ENCODE data around the gene IL32. TPM values are rescaled to one million over a fixed set of nuclear protein-coding genes. Genes with fewer than 3 reads are reported as not detected.

The IL32 gene
- polyA plus RNA-seq, 2 of the 4 experiments (the other 2 are of a cell fraction): 8.9 to 20.2 TPM

- TF ChIP-seq MAZ (IDR thresholded peaks at IDR 0.05; ENCODE audit: borderline replicate concordance, low read depth, low read length) (no peak), HOXB13 (CRISPR knock-in tag; IDR thresholded peaks at IDR 0.05; ENCODE audit: low read depth) (no peak), ESRRA (IDR thresholded peaks at IDR 0.05; ENCODE audit: borderline replicate concordance, low read length) (no peak), PBX3 (IDR thresholded peaks at IDR 0.05) (no peak), CBX2 (IDR thresholded peaks at IDR 0.05; ENCODE audit: borderline replicate concordance, low read depth) (no peak)
- POLR2A ChIA-PET: no interaction called here
Measured at GRCh38 chr16:3084491-3084890, 19.1 kb downstream of the IL32 start.

GRCh38 chr16:3084969-3085670, 19.7 kb downstream of the IL32 start:
- TF ChIP-seq KDM1A (IDR thresholded peaks at IDR 0.05; ENCODE audit: low read depth) (no peak), HMGXB4 (CRISPR knock-in tag; IDR thresholded peaks at IDR 0.05; ENCODE audit: borderline replicate concordance) (no peak), PHF8 (IDR thresholded peaks at IDR 0.05; ENCODE audit: borderline replicate concordance, low read depth) (no peak), HDAC2 (IDR thresholded peaks at IDR 0.05) (no peak), EHMT2 (IDR thresholded peaks at IDR 0.05; ENCODE audit: low read depth) (no peak), E2F6 (IDR thresholded peaks at IDR 0.05; ENCODE audit: borderline replicate concordance, low read depth) (no peak), SREBF2 (IDR thresholded peaks at IDR 0.05) (no peak), ZC3H11A (IDR thresholded peaks at IDR 0.05) (no peak), GATA3 (IDR thresholded peaks at IDR 0.05; ENCODE audit: borderline replicate concordance) (no peak), EP300 (IDR thresholded peaks at IDR 0.05) (no peak), JUNB (IDR thresholded peaks at IDR 0.05) (no peak), NPAS2 (CRISPR knock-in tag; IDR thresholded peaks at IDR 0.05; ENCODE audit: borderline replicate concordance) (no peak), MYC (IDR thresholded peaks at IDR 0.05; ENCODE audit: borderline replicate concordance, low read length) (no peak), NFE2L2 (conservative IDR thresholded peaks at IDR 0.05; ENCODE audit: low read length) (no peak)
- Histone ChIP-seq H3K4me3 (no peak overlapping the region), H3K9me3 (no peaks in the 10 kb centered on the region), H3K4me1 (no peaks in the 10 kb centered on the region), H3K27ac (no peak overlapping the region), H3K4me2 (no peak overlapping the region)
- CTCF ChIA-PET: interaction anchor here (0.7 to 0.9 kb wide), 2 partner anchors 10 to 26 kb away, joined by 3 to 5 read pairs; no protein-coding TSS in a partner anchor
- WGBS (ENCODE audit: missing lambda C conversion rate): 69% methylated on average over 7 of the region's 7 CpGs
- no peak for ATAC-seq
- no peak for FAIRE-seq
- no peak for DNase-seq (ENCODE audit: low read depth in 1 of 2, low spot score in 1 of 2)
- POLR2A ChIA-PET: no interaction called here

More at GRCh38 chr16:3084491-3084890, 19.1 kb downstream of the IL32 start:
- 22% methylated on average over 1 of the region's 1 CpG for WGBS (ENCODE audit: missing lambda C conversion rate)
- Histone ChIP-seq H3K9me3 (no peaks in the 10 kb centered on the region), H3K4me1 (no peaks in the 10 kb centered on the region), H3K4me2 (no peak overlapping the region), H3K4me3 (no peak overlapping the region), H3K27ac (no peak overlapping the region)
- CTCF ChIA-PET: interaction anchor here (1.1 to 1.6 kb wide), 2 partner anchors 14 to 25 kb away, joined by 3 read pairs; no protein-coding TSS in a partner anchor
- FAIRE-seq (no peak), DNase-seq (ENCODE audit: low read depth in 1 of 2, low spot score in 1 of 2) (no peak), ATAC-seq (no peak)

Data from A549 (cell line).